Measurements from ENCODE around the gene IL32.

IL32 gene

DNA sequence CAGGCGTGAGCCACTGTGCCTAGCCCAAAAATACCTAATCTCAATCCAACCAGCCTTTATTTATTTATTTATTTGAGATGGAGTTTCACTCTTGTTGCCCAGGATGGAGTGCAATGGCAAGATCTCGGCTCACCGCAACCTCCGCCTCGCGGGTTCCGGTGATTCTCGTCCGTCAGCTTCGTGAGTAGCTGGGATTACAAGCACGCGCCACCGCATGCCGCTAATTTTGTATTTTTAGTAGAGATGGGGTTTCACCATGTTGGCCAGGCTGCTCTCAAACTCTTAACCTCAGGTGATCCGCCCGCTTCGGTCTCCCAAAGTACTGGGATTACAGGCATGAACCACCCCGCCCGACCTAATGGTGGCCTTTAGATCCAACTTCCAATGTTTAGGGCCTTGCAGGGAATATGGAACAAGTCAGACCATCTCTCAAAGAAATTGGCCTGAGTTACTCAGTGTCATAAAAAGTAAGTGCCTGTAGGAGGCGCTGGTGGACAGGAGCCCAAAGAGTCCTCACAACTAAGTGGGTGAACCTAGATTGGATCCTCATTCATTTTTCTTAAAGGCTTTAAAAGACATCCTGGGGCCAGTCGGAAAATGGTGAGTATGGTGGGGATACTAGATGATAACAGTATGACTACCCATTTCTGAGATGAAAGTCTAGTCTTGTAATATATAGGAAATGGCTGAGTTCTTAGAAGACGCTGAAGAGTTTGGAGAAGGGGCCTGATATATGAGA, 29.0 kb downstream of the IL32 start:
- no peak for DNase-seq

- no peak for DNase-seq
Measured at GRCh38 chr16:3095869-3096268, 30.4 kb downstream of the IL32 start.

- no peak for DNase-seq
Measured at GRCh38 chr16:3096362-3096761, 30.9 kb downstream of the IL32 start.

GRCh38 chr16:3097266-3097665, 31.8 kb downstream of the IL32 start:
- no peak for DNase-seq

DNA sequence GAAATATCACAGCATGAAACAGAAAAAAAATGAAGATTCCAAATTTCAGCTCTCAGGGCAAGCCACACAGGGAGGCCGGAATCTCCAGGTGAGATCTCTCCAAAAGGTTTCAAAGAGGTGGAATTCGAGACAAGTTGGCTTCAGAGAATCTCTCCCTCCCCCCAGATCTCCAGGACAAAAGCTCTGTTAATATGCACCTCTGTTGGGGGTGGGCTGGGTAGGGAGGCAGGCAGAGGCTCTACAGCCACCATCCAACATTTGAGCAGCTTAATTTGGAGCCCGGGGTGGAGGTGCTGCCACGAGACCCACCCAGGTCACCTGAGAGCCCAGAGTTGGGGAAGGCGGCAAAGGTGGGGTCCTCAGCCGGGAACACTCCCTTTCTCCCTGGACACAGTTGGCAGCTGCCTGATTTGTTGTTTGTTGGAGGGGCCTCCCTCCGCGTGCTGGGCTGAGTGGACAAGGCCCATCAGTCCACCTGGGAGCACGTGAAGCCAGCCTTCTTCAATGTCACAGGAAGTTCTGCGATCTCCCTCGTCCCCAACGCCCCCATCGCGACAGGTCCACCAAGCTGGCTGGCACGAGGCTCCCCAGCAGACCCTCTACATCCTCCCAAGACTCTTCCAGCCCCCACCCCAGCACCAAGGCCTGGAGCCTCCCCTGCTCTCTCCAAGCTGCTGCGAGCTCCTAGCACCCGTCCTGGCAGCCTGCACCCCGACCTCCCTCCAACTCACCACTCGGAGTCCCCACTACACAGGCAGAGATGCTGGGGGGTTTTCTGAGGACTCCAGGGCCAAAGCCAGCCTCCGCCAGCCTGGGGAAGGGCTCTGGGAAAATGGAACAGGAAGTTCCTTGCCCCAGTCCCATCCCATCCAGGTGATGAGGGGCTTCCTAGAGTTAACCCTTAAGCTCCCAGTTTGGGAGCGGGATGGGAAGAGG, 33.3 kb downstream of the IL32 start, which contains the start of gene ZSCAN10:
TSS of gene ZSCAN10 (minus strand) at position 836 of the 936 bp plus-strand sequence. CDS start 6,357 bp downstream, outside the sequence.
- DNase-seq: no peak

- no peak for DNase-seq
Measured at GRCh38 chr16:3099395-3099731, 33.9 kb downstream of the IL32 start.

GRCh38 chr16:3099732-3100499, 34.5 kb downstream of the IL32 start:
- DNase-seq: peak; percentile 83

- DNase-seq: no peak
Measured at GRCh38 chr16:3101018-3101840, 35.8 kb downstream of the IL32 start.

GRCh38 chr16:3101841-3102470, 36.5 kb downstream of the IL32 start:
- DNase-seq: no peak

DNA sequence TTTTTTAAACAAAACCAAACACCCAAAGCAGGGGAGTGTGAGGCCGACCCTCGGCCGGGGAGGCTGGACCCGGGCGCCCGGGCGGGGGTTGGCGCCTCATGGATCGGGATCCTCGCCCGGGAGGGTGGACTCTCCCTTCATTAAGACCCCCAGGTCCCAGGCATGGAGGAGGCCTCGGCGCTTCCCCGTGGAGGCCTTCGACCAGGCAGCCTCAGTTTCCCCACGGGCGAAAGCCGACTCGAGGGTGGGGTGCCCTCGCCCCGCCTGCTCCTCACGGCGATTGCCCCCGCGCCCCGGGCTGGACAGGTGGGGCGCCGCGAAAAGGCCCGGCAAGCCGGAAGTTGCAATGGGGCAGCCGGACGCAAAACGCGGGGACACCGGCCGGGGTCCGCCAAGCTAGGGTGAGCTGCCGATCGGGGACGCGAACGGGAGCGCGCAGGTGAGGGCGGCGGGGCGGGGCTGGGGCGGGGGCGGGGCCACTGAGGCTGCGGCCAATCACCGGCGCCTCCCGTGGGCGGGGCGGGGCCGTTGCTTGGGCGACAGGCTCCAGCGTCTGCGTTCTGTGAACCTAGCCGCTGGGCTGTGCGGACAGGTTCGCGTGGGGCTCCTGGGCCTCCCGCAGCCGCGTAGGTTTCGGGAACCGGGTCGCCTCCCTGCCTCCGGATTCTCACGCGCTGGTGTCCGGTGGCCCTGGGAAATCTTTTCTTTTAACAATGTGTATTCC, 40.9 kb downstream of the IL32 start:
- peak; percentile 85 for DNase-seq

DNA sequence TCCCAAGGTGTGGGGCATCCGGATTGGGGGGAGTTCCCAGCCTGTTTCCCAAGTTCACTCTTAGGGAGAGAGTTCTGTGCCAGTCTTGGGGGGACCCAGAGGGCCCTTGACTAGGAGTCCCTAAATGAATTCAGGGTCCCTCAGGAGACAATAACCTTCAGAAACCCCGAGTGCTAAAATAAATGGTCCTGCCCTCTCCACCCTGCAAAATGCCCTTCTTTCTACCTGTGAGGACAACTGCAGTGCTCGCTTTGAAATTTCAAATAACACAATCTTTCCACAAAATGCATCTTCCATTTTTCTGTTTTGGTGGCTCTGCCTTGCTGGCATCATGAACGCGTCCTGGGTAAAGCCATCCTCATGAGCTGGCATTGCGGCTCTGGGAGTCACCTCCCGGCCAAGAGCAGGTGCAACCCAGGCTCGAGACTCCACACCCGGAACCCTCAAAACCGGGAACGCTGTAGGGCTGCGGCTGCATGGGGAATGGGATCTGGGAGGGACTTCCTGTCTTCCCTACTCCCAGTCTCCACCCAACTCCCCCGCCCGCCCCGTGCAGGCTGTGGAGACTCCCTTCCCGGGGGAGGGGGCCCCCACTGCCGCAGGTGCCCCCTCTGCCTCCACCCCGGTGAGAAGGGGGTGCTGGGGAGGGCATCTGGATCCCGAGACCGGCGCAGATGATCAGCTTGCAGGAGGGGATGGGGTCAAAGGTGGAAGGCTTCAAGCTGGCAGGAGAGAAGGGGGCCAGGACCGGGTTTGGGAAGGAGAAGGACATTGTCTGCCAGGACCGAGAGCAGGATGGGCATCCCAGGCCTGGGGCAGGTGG, 46.8 kb downstream of the IL32 start, which contains the start of gene ZNF205:
TSS of gene ZNF205 (plus strand) at position 529 of the 823 bp plus-strand sequence. CDS start 845 bp downstream, outside the sequence.
- peak; percentile 60 for DNase-seq

GRCh38 chr16:3112881-3113574, 47.6 kb downstream of the IL32 start:
- no peak for DNase-seq

DNA sequence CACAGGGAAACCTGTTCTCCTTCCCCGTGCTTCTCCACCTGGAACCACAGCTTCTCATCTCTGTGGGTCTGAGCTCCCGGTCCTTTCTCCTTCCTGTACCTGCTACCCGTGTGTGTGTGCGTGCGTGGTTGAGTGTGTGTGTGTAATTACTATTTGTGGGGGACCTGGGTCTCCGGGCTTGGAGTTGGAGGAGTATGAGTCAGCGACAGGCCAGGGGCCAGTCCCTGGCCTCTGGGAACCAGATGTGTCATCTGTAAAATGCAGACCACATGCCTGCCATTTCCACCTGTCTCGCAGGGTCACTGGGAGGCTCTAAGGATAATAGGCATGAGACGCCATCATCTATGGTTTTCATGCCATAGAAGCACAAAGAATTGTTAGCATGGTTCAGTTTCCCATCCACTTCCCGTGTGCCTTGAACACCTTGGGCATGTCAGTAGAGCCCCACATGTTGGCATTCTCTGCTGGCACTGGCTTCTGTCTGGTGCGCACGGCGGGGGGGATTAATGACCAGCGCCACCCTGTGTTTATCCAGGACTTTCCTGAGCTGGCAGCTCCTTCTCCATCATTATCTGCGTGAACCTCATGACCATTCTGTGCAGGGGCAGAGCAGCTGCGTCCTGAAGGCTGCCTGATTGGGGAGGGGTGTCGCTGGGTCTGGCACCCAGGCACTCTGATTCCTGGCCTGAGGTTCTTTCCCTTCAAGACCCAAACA, 48.5 kb downstream of the IL32 start:
- peak; percentile 56 for DNase-seq

DNA sequence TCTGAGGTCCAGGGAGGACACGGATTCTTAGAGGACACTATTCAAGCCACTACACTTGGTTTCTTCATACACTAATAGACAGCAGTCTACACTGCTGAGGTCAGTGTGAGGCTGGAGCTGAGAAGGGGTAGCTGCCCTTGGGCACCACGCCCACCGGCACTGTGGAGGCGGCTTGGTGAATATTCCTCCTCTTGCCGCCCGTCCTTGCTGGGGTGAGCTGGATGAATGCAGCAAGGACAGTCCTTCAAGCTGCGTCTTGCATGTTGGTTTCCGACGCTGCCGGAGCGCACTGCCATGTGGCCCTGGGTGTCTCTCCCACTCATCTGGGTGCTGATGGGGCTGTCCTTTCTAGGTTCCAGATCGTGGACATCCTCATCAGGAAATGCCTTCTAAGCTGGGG, 49.6 kb downstream of the IL32 start:
- DNase-seq: no peak

DNA sequence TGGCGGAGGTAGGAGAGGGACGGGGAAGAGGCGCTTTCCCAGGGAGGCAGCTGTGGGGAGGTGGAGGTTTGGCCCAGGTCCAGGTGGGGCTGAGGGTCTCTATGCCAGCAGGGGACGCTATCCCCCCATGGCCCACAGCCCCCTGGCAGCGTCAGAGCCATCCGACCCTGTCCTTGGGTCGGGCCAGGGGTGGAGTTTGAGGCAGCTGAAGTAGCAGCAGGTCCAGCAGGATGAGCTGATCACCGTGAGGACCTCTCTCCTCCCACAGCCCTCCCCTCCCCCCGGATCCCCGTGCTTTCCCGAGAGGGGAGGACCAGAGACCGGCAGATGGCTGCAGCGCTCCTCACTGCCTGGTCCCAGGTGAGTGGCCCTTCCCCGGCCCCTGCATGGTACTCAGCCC, 50.1 kb downstream of the IL32 start:
- no peak for DNase-seq

- DNase-seq: no peak
Measured at GRCh38 chr16:3118204-3118790, 52.9 kb downstream of the IL32 start.

DNA sequence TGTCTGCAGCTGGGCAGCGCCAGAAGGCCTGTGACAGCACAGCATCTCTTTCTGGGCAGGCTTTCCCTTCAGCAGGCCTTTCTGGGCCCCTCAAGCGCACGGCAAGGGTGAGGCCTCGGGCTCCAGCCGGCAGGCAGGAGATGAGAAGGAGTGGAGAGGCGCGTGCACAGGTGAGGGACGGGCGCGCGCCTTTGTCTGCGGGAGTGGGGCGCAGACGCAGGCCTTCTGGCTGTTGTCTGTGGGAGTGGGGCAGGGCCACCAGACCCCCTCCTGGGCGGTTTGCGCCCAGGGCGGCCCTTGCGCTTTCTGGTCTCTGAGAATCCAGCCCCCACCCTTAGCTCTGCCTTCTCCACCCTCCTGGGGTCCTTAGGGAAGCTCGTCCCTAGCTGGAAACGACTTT, 53.4 kb downstream of the IL32 start:
- no peak for DNase-seq

Measured in NCI-H2227 treated with DMSO at 0.1 percent for 48 hours (cell line).